OCI-LY7 (cell line): Measurements from ENCODE around the gene TXNDC15.

Experiments
- CTCF ChIP-seq: fragments of 200-600 bp; sonication (generic); conservative IDR thresholded peaks from 2 replicates; pipeline ENCODE4 v1.5.1; 2014; ENCODE audit warnings: mild to moderate bottlenecking, antibody characterized with exemption, low read length, moderate library complexity, mixed read lengths
- EZH2phosphoT487 ChIP-seq: fragments of 200-600 bp; sonication (generic); IDR thresholded peaks from 2 replicates; pipeline ENCODE4 v1.6.1; 2018; ENCODE audit warnings: low read depth, borderline replicate concordance, mild to moderate bottlenecking, mixed run types, antibody characterized with exemption, low read length, moderate library complexity, mixed read lengths

DNA sequence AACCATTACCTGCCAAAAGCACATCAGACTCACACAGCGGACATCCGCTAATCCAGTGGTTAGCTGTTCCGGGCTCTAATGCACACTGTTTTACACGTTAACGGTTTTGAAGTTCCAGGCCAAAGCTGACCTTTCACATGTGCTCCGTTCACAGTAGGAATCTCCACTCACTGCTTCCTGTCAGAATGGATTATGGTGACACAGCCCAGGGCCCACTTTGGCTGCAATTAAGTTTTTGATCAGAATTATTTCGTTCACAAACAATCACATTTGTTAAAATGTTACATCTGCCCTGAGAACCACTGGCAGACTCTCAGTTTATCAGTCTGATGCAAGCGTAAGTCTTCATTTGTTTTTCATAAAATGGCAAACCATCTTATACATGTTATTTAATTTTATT, 63.4 kb downstream of the TXNDC15 start:
- TF ChIP-seq CTCF (no peak), EZH2phosphoT487 (no peak)
